ENCODE data around the gene IQSEC1.

DNA sequence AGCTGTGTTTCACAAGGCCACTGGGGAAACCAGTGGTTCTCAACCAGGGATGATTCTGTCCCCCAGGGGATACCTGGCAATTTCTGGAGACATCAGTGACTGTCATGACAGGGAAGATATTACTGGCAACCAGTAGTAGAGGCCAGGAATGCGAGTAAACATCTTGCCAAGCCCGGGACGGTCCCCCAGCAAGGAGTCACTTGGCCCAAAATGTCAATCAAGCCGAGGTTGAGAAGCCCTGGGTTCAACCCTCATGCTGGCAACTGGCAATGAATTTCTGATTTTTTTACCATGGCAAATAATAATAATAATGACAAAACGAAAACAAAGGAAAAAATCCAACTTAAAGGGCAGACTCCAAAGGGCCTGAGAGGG lies 166.3 kb downstream of the IQSEC1 start:
- TF ChIP-seq RAD21 (IDR thresholded peaks at IDR 0.05; ENCODE audit: low read depth) (no peak), TCF7L2 (IDR thresholded peaks at IDR 0.05; ENCODE audit: borderline replicate concordance, extremely low read depth, insufficient read depth, insufficient read length) (no peak), SIN3A (IDR thresholded peaks at IDR 0.05; ENCODE audit: low read depth) (no peak), EZH2phosphoT487 (IDR thresholded peaks at IDR 0.05; ENCODE audit: borderline replicate concordance) (no peak), POLR2AphosphoS5 (IDR thresholded peaks at IDR 0.05; ENCODE audit: low read depth, low read length) (no peak), POLR2A (IDR thresholded peaks at IDR 0.05; ENCODE audit: borderline replicate concordance, extremely low read depth, insufficient read depth, insufficient read length) (no peak), CBX3 (IDR thresholded peaks at IDR 0.05; ENCODE audit: low read depth) (no peak), EZH2 (IDR thresholded peaks at IDR 0.05) (no peak)
- TF ChIP-seq, protein P1, sequence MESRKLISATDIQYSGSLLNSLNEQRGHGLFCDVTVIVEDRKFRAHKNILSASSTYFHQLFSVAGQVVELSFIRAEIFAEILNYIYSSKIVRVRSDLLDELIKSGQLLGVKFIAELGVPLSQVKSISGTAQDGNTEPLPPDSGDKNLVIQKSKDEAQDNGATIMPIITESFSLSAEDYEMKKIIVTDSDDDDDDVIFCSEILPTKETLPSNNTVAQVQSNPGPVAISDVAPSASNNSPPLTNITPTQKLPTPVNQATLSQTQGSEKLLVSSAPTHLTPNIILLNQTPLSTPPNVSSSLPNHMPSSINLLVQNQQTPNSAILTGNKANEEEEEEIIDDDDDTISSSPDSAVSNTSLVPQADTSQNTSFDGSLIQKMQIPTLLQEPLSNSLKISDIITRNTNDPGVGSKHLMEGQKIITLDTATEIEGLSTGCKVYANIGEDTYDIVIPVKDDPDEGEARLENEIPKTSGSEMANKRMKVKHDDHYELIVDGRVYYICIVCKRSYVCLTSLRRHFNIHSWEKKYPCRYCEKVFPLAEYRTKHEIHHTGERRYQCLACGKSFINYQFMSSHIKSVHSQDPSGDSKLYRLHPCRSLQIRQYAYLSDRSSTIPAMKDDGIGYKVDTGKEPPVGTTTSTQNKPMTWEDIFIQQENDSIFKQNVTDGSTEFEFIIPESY (IDR thresholded peaks at IDR 0.05; ENCODE audit: extremely low read depth, insufficient replicate concordance, low read length) = no peak
- TF ChIP-seq, protein P2, sequence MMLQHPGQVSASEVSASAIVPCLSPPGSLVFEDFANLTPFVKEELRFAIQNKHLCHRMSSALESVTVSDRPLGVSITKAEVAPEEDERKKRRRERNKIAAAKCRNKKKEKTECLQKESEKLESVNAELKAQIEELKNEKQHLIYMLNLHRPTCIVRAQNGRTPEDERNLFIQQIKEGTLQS (IDR thresholded peaks at IDR 0.05) = no peak
- TF ChIP-seq, protein P3, sequence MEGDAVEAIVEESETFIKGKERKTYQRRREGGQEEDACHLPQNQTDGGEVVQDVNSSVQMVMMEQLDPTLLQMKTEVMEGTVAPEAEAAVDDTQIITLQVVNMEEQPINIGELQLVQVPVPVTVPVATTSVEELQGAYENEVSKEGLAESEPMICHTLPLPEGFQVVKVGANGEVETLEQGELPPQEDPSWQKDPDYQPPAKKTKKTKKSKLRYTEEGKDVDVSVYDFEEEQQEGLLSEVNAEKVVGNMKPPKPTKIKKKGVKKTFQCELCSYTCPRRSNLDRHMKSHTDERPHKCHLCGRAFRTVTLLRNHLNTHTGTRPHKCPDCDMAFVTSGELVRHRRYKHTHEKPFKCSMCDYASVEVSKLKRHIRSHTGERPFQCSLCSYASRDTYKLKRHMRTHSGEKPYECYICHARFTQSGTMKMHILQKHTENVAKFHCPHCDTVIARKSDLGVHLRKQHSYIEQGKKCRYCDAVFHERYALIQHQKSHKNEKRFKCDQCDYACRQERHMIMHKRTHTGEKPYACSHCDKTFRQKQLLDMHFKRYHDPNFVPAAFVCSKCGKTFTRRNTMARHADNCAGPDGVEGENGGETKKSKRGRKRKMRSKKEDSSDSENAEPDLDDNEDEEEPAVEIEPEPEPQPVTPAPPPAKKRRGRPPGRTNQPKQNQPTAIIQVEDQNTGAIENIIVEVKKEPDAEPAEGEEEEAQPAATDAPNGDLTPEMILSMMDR (IDR thresholded peaks at IDR 0.05 in 2 of 3, conservative IDR thresholded peaks at IDR 0.05 in 1 of 3; ENCODE audit: borderline replicate concordance in 1 of 3, insufficient read depth in 1 of 3, low read depth in 2 of 3, low read length in 2 of 3) = no peak
